Neutrophil (primary cell): ENCODE measurements around the gene TGFB1.
"Not testable (repeated sequence)": the region's sequence is repeated elsewhere in the genome, so short reads cannot be mapped to it uniquely, and the experiment has no call there.

ENCODE experiments used
- H3K27ac ChIP-seq: fragments of 200-600 bp; sonication (generic); 2 replicates; pipeline ENCODE4 v1.5.1; 2016; ENCODE audit warnings: mild to moderate bottlenecking, moderate library complexity
- H3K27me3 ChIP-seq: fragments of 200-600 bp; sonication (generic); 2 replicates; pipeline ENCODE4 v1.6.0; 2016; ENCODE audit warnings: mild to moderate bottlenecking
- H3K36me3 ChIP-seq: fragments of 200-600 bp; sonication (generic); 2 replicates; pipeline ENCODE4 v1.5.1; 2017
- H3K4me1 ChIP-seq, 2 experiments: fragments of 200-600 bp in 1 of 2; sonication (generic) in 1 of 2; 1 replicate in 1 of 2; 2 replicates in 1 of 2; pipeline versions ENCODE4 v1.5.1 to v1.6.1; 2013 to 2016; ENCODE audit warnings: low read depth in 1 of 2, low read length in 1 of 2, mild to moderate bottlenecking in 1 of 2, moderate library complexity in 1 of 2; ENCODE audit not compliant: control insufficient read depth in 1 of 2, insufficient read depth in 1 of 2
- H3K4me3 ChIP-seq, 2 experiments: fragments of 200-600 bp in 1 of 2; sonication (generic) in 1 of 2; 1 replicate in 1 of 2; 2 replicates in 1 of 2; pipeline ENCODE4 v1.5.1; 2013 to 2016; ENCODE audit warnings: low read depth in 1 of 2, low read length in 1 of 2, mild to moderate bottlenecking in 1 of 2, moderate library complexity in 1 of 2
- H3K9me3 ChIP-seq: fragments of 200-600 bp; sonication (generic); 2 replicates; pipeline ENCODE4 v1.5.1; 2016
- TF ChIP-seq, protein P1 (sequence below): fragments of 200-600 bp; sonication (generic); IDR thresholded peaks from 2 replicates; pipeline ENCODE4 v1.5.1; 2016; ENCODE audit warnings: antibody characterized with exemption

Gene TGFB1

DNA sequence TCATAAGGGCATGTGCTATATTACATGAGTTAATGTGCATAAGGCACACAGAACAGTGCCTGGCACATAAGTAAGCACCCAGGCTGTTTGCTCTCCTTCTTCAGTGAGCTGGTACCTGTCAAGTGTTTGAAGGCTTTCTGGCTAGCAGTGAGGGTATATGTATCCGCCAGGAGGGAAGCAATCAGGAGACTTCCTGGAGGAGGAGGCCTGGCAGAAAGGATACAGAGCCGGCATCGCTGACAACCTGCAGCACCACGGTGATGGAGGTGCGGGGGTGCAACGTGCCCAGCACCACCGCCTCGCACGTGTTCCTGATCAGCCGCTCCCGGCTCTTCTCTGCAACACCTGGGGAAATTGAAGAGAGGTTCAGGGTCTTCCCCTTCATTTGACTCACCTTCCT is 37.9 kb upstream of the TGFB1 start:
- Histone ChIP-seq H3K27me3 (no peaks in the 10 kb centered on the region), H3K9me3 (no peaks in the 10 kb centered on the region), H3K4me1 (peaks cover 37 to 40% of the 10 kb centered on the region in 2 experiments), H3K36me3 (peaks cover 24% of the 10 kb centered on the region), H3K4me3 (no peak overlapping the region), H3K27ac (no peak overlapping the region)
- TF ChIP-seq, protein P1, sequence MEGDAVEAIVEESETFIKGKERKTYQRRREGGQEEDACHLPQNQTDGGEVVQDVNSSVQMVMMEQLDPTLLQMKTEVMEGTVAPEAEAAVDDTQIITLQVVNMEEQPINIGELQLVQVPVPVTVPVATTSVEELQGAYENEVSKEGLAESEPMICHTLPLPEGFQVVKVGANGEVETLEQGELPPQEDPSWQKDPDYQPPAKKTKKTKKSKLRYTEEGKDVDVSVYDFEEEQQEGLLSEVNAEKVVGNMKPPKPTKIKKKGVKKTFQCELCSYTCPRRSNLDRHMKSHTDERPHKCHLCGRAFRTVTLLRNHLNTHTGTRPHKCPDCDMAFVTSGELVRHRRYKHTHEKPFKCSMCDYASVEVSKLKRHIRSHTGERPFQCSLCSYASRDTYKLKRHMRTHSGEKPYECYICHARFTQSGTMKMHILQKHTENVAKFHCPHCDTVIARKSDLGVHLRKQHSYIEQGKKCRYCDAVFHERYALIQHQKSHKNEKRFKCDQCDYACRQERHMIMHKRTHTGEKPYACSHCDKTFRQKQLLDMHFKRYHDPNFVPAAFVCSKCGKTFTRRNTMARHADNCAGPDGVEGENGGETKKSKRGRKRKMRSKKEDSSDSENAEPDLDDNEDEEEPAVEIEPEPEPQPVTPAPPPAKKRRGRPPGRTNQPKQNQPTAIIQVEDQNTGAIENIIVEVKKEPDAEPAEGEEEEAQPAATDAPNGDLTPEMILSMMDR = no peak

DNA sequence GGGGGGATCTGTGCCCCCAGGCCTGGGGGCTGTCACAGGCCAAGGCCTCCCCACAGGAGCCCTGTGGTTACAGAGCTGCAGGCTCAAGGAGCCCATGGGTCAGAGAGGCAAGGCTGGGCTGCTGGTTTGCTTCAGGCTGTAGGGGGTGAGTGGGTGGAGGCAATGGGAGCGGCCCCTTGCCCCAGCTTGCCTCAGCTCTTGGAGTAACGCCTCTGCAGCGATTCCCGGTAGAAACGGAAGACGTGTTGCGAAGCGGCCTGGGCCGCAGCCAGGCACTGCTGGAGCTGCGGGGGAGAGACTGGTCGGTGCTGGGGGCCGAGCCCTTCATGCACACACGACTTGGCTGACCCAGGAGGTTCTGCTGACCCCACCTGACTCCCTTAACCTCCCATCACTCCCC is 32.7 kb upstream of the TGFB1 start:
- Histone ChIP-seq H3K27ac (peak overlapping the region; percentile 37), H3K36me3 (peaks cover 62% of the 10 kb centered on the region)
- TF ChIP-seq, protein P1 = no peak

DNA sequence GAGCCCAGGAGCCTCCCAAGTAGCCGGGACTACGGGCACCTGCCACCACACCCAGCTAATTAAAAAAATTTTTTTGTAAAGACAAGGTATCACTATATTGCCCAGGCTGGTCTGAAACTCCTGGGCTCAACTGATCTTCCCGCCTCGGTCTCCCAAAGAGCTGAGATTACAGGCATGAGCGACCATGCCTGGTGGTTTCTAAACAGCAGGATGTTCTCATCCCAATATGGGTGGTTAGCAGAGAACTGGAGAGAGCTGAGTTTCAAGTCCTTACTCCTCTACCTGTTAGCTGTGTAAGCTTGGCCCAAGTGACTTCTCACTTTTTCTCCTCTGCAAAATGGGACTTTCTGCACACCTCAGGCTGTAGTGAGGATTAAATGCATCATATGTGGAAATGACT is 30.6 kb upstream of the TGFB1 start:
- Histone ChIP-seq H3K9me3 (no peaks in the 10 kb centered on the region), H3K27me3 (no peaks in the 10 kb centered on the region), H3K27ac (no peak overlapping the region), H3K4me1 (peaks cover 40 to 43% of the 10 kb centered on the region in 2 experiments), H3K4me3 (no peak overlapping the region), H3K36me3 (peaks cover 61% of the 10 kb centered on the region)
- TF ChIP-seq, protein P1 = no peak

More for the DNA sequence above, 32.7 kb upstream of the TGFB1 start:
- peaks cover 27 to 29% of the 10 kb centered on the region in 2 experiments for H3K4me1 ChIP-seq
- no peak overlapping the region for H3K4me3 ChIP-seq
- no peaks in the 10 kb centered on the region for H3K9me3 ChIP-seq
- H3K27me3 ChIP-seq = no peaks in the 10 kb centered on the region

DNA sequence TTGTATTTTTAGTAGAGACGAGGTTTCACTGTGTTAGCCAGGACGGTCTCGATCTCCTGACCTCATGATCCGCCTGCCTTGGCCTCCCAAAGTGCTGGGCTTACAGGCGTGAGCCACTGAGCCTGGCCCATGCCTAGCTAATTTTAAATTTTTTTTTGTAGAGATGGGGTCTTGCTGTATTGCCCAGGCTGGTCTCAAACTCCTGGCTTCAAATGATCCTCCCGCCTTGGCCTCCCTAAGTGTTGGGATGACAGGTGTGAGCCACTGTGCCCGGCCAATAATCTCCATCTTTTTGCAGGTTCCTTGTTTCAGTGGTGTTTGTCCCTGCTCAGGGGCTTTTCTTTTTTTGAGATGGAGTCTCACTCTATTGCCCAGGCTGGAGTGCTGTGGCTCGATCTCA is 27.8 kb upstream of the TGFB1 start:
- not testable (repeated sequence) for H3K27me3 ChIP-seq, H3K4me3 ChIP-seq, H3K9me3 ChIP-seq, H3K27ac ChIP-seq
- peaks cover 61% of the 10 kb centered on the region for H3K36me3 ChIP-seq
- peaks cover 46 to 47% of the 10 kb centered on the region in 2 experiments for H3K4me1 ChIP-seq

DNA sequence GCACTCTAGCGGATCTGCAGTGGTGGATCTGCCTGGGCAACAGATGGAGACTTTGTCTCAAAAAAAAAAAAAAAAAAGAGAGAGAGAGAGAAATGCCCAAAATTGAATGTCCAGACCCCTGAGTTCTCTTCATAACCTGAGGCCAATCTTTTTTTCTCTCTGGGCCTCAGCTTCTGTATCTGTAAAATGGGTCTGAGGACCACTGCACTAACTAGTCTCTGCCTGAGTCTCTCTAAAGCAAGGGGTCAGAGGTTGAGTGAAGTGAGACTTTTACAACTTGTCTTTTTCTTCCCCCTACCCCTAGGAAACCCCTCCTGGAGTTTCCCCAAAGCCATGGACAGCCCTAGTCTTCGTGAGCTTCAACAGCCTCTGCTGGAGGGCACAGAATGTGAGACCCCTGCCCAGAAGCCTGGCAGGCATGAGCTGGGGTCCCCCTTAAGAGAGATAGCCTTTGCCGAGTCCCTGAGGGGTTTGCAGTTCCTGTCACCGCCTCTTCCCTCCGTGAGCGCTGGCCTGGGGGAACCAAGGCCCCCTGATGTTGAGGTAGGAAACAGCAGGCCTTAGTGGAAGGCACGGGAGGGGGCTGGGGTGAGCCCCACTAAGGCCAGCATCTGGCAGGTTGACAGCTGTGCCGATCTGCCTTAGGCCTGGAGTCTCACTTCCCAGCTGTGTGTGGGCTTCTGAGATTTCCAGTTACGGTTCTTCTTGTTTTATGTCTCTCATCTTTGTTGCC is 24.4 kb upstream of the TGFB1 start:
- H3K9me3 ChIP-seq = no peaks in the 10 kb centered on the region
- H3K4me1 ChIP-seq = peaks cover 51% of the 10 kb centered on the region in 2 experiments
- TF ChIP-seq, protein P1 = peak; percentile 42
- H3K27me3 ChIP-seq = no peaks in the 10 kb centered on the region
- H3K36me3 ChIP-seq = peaks cover 30% of the 10 kb centered on the region
- peak overlapping the region; percentile 84 to 91 for H3K4me3 ChIP-seq
- peak overlapping the region; percentile 85 for H3K27ac ChIP-seq

DNA sequence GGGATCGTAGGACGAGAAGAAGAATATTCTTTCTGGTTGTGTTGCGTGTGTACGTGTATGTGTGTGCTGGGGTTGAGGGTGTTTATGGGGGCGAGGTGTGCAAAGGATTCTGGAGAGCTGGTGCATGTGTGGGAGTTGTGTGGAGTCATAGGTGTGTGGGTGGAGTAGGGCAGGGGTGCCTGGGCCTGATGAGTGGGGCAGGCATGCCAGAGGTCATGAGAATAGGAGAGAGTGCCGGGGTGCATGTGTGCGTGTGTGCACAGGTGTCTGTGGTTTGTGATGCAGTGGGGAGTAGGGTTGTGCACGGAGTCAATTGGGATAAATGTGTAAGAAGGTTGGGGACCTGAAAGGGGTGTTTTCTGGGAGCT is 23.3 kb upstream of the TGFB1 start:
- TF ChIP-seq, protein P1 = no peak
- Histone ChIP-seq H3K36me3 (peaks cover 18% of the 10 kb centered on the region), H3K27me3 (no peaks in the 10 kb centered on the region), H3K9me3 (no peaks in the 10 kb centered on the region), H3K27ac (peak overlapping the region; percentile 85), H3K4me3 (peak overlapping the region; percentile 84 to 91), H3K4me1 (peaks cover 51 to 56% of the 10 kb centered on the region in 2 experiments)
